NOMO-1 (cell line): ENCODE measurements around the gene PRDX1.

Experiments used
- DNase-seq, 2 experiments: peaks; one replicate each; lab custom pipeline; 2025; ENCODE audit not compliant: unreplicated experiment in 2 of 2; lab: John Stamatoyannopoulos, UW

The PRDX1 gene

DNA sequence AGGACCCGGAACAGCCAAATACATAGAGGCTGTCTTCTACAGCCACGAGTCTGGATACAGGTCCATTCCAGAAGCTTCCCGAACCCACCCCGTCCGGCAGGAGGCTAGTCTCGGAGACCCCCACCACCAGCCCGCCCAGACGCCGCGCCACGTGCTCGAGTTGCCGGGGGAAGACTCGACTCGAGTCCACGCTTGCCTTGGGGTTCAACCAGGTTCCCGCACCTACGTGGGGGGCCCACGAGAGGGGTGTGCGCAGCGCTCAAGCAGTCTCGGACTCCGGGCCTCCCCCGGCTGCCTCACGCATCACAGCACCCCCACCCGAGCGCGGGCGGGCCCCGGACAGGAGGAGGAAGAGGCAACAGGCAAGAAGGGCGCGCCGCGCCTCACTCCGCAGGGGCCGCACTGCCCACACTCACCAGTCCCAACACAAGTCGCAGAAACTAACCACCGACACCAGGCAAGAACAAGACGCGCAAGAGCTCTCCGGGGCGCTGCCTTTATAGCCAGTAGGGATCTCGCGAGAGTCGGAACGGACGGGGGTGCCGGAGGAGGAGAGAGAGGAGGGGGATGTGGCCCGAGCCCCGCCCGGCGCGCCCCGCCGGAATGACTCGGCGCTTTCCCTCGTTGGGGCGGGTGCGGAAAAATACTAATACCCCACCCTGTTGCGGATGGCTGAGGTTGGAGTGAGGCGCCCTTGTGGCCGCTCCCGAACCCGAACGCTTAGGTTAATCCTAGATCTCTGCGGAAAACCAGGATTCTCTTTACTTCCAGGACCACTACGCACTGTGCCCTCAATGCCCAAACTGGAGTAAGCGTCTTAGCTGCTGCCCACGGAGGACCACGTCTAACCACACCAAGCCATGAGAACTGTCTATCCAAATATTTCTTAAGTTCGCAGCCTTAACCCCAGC lies at the start of gene PRDX1:
PRDX1 (minus strand) TSS at position 472 of the 911 bp plus-strand sequence. CDS start 2,841 bp downstream, outside the sequence.
- DNase-seq = peak; percentile 93 to 98

DNA sequence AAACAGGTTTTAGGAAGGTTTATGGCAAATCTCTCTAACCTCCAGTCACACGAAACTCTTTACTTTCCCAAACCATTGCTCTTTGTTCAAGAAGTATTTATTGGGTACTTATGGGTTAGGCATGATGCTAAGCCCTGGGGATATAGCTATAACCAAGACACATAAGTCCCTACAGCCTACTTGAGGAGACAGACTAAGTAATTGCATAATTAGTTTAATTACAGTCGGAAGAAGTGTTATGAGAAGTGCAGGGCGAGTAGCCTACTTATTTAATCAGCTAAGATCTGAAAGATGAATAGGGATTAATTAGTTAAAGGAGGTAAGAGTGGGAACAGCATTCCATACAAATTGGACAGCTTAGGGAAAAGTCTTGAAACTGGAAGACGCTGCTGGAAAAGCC lies 48.9 kb upstream of the PRDX1 start:
- DNase-seq = no peak

DNA sequence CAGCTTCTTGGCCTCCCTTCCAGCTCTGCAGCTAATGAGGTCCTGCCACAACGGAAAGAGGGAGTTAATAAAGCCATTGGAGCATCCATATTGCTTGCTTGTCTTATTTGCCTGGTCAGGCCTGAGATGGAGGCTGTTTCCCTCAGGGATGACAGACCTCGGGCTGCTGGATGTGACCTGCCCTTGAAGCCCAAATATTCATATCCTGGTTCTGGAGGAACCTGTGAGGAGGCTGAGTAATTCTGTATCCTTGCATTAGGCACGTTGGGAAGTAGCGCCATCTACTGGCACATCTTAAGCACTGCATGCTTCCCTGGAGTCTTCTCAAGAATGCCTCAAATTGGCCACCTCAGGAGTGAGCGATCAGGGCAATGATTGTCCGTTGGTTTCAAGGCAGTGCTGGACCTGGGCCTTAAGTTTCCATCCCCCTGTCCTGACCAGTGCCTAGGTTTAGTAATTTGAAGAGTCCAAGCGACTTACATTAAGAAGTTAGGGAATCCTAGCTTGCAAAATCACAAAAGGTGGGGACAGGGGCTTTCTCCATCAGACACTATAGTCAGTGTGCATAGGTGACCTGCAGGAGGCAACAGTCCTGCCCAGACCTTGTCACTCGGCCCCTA lies 48.4 kb upstream of the PRDX1 start:
- peak; percentile 44 to 64 for DNase-seq

DNA sequence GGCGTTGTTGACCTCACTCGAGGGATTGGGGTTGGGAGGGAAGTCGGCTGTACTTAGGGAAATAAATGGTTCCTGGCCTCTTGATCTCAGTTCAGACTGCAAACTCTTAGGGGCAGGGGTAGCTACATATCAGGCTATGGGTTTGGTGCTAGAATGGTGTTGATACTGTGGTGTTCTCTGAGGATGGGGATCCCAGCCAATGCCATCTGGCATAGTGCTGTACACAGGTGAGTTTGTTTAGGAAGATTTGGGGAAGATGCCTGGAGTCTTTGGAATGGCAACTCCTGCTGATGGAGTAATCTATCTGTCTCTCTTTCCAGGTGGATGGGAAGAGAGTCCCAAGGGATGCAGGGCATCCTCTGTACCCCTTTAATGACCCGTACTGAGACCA lies 47.9 kb upstream of the PRDX1 start:
- no peak for DNase-seq

DNA sequence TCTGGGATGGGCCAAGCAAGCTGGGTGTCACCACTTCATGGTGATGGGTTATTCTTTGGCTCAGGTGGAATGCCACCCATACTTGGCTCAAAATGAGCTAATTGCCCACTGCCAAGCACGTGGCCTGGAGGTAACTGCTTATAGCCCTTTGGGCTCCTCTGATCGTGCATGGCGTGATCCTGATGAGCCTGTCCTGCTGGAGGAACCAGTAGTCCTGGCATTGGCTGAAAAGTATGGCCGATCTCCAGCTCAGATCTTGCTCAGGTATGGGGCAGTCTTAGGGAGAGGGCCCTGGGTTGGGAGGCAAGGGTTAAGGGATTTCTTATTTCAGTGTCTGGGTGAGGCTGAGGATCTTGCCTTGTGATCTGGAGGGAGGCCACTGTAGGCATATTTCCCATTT lies 46.7 kb upstream of the PRDX1 start:
- DNase-seq = no peak

DNA sequence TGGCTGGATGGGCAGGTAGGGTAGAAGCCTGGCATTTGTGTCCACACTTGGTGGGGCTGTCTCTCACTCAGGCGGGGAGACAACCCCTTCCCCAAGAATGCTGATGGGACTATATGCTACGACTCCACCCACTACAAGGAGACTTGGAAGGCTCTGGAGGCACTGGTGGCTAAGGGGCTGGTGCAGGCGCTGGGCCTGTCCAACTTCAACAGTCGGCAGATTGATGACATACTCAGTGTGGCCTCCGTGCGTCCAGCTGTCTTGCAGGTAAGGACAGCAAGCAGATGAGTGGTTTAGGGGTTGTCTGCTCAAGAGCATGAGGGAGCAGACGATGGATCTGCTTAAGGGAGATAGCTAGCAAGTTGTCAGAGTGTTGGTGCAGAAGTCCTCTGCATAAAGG lies 46.2 kb upstream of the PRDX1 start:
- no peak for DNase-seq

DNA sequence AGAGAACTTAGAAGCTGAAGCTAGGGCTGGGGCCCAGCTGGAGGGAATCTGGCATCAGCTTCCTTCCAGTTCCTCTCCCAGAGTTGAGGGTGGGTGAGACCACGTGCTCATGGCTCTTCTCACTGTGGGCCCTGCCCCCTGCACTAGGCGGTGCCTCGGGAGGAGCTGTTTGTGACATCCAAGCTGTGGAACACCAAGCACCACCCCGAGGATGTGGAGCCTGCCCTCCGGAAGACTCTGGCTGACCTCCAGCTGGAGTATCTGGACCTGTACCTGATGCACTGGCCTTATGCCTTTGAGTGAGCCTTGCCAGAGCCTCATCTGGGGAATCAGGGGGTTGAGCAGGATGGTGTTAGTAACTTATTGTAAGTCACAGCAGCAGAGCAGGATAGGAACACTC lies 45.0 kb upstream of the PRDX1 start:
- no peak for DNase-seq

DNA sequence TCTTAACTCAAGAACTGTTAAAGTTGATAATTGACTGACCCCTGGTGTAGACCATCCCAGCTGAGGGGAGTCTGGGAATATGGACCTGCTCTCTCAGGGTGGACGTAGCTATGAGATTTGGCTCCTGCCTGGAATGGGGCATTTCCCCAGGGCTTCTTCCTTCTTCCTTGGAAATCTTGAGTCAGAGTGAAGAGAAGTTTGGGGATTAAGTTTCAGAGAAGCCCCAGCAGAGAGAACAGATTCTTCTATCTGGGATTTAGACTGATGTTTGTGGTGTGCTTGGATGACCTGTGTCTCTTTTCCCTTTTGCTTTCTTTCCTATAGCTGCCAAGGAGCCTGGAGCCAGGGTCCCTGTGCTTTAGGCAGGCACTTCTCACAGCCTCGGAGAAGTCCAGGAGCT lies 42.2 kb upstream of the PRDX1 start:
- DNase-seq = no peak

DNA sequence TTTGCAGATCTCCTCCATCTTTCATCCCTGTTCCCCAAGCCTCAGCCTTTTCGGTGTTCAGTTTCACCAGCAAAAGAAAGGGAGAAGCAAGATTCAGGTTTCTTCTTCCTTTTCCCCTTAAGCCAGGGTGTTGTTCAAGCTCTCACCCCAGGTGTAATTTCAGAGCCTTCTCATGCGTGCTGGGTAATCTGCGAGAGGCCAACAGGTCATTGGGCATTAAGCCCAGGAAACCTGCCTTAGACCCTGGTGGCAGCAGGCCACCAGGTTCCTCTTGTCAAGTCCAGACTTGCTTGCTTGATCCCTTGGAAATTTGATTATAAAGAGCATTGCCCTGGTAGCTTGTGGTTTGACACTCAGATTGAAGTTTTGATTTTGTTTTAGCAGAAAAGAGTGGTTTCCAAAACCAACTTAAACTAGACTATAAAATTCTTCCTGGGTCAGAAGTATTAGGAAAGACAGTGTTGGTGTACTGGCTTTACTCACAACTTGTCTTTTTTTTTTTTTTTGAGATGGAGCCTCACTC lies 35.8 kb upstream of the PRDX1 start:
- DNase-seq = no peak

DNA sequence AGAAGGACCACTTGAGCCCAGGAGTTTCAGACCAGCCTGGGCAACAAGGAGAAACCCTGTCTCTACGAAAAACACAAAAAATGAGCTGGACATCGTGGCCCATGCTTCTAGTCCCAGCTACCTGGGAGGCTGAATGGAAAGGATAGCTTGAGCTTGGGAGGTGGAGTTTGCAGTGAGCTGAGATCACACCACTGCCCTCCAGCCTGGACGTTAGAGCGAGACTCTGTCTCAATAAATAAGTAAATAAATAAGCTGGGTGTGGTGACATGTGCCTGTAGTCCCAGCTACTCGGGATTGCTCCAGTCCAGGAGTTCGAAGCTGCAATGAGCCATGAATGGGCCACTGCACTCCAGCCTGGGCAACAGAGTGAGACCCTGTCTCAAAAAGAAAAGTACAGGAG lies 32.5 kb upstream of the PRDX1 start:
- DNase-seq = no peak

DNA sequence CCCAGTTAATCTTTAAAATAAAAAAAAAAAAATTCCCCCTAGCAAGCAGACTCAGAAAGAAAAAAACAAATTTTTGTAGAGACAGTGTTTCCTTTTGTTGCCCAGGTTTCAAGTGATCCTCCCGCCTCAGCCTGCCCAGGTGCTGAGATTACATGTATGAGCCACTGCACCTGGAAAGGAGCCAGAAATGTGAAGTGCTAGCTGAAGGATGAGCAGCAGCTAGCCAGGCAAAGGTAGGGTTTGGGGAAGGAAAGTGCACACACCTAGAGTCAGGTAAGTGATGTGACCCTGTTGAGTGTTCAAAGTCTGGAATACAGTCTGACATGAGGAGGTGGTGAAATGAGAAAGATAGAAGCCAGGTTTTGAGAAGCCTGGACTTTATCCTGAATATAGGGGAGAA lies 30.6 kb upstream of the PRDX1 start:
- no peak for DNase-seq

DNA sequence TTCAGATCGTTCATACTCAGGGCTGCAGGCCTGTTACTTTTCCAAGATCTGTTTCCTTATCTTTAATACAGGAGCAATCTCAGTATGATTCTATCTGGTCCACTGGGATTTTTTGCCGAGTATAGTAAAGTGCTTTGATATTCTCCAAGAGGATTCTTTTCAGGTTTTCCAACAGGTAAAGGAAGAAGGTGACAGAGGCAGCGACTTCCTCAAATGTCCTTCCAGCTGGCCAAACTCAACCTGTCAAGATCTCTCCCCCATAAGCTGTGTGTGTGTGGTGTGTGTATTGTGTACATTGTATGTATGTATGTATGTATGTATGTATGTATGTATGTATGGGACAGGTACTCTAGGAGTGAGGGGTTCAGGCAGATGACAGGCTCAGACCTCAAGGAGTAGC lies 30.0 kb upstream of the PRDX1 start:
- no peak for DNase-seq

DNA sequence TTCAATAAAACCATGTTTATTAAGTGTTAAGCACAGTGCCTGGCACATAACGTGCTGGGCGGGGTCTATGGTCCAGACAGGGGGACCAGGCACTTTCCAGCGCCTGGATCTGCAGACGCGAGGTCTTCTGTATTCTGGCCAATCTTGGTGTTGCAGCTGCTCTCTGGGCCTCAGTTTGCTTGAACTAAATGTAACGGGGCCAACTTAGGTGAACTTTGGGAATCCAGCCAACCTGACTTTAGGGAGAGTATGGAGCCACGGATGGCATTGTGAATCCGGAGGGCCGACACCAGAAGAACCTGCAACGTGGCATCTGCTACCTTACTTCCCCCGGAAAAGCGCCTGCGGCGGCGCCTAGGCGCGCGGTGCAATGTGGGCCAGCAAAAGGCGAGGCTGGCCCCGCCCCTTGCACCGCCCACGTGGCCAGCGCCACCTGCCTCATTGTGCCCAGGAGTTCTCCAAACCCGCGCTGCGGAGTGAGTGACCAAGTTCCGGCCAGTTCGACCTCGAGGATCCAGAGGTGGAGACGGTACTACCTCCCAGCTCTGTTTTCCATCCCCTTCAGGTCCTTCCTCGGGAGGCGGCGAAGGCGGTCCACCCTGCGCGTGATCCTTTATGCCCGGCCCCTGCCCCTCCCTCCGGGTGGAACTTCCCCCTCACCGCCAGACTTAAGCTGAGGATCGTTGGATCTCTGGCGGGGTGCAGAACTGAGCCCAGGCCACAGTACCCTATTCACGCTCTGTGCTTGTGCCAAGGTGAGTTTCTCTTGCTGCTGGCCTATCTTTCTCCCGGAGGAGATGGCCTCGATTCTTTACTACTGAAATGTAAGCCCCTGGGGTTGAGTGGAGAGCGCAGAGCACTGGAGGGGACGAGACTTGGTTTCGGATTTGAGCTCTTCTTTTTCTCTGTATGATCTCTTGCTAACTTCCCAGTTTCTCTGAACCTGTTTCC lies 29.0 kb upstream of the PRDX1 start, which contains the start of gene AKR1A1:
AKR1A1 (plus strand) TSS at position 426 of the 951 bp plus-strand sequence. CDS start 10,969 bp downstream, outside the sequence.
- DNase-seq = peak; percentile 89 to 97

DNA sequence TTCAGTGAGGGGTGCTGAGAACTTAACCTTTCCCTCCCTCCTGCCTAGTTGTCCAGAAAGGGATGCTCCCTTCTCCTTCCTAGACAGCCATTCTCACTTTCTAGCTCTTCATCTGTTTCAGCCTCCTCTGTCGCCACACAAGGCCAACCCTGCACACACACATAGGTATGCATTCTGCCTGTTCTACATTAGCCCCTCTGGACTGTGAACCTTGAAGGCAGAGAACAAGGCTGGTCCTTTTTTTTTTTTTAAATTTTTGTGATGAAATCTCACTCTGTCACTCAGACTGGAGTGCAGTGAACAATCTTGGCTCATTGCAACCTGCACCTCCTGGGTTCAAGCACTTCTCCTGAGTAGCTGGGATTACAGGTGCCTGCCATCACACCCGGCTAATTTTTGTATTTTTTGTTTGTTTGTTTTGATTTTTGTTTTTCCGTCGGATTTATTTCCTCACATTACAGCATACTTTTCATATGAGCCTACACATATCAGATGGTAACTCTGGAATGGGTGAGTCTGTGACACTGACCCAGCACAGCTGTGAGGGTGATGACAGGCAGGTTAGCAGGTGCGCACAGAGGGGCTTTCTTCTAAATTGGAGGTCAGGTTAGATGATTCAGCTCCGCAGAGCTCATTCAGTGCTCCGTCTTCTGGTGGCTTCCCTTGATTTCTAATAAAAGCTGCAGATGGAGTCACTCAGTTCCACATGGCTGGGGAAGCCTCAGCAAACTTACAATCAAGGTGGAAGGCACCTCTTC lies 24.0 kb upstream of the PRDX1 start:
- no peak for DNase-seq

DNA sequence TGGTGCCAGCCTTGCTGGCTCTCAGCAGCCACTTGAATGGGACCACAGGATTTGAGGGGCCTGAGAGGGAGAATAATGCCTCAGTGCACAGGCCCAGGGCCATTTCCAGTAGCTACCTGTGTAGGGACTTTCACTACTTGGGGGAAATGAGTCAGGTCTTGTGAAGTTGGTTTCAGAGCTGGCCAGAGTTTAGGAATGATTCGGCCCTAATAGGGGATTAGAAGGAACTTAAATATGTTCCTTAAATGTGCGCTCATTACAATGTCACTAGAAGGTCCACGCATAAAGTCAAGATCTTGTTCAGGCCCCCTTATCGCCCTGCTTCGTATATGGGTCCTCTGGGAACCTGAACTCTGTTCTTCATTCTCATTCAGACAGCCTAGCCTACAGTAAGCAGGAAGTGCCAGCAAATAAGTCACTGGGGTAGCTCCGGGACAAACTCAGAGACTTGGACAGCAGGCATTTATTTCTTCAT lies 23.4 kb upstream of the PRDX1 start:
- DNase-seq = peak in 1 of 2 experiments; percentile 17

DNA sequence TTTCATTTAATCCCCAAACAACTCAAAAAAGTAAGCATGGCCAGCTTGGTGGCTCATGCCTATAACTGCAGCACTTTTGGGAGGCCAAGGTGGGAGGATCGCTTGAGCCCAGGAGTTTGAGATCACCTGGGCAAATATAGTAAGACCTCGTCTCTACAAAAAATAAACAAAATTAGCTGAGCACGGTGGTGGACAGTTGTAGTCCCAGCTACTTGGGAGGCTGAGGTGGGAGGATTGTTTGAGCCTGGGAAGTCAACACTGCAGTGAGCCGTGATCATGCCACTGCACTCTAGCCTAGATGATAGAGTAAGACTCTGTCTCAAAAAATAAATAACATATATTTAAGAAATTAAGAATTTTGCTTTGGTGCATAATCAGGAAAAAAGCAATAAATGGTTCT lies 22.8 kb upstream of the PRDX1 start:
- DNase-seq = no peak

DNA sequence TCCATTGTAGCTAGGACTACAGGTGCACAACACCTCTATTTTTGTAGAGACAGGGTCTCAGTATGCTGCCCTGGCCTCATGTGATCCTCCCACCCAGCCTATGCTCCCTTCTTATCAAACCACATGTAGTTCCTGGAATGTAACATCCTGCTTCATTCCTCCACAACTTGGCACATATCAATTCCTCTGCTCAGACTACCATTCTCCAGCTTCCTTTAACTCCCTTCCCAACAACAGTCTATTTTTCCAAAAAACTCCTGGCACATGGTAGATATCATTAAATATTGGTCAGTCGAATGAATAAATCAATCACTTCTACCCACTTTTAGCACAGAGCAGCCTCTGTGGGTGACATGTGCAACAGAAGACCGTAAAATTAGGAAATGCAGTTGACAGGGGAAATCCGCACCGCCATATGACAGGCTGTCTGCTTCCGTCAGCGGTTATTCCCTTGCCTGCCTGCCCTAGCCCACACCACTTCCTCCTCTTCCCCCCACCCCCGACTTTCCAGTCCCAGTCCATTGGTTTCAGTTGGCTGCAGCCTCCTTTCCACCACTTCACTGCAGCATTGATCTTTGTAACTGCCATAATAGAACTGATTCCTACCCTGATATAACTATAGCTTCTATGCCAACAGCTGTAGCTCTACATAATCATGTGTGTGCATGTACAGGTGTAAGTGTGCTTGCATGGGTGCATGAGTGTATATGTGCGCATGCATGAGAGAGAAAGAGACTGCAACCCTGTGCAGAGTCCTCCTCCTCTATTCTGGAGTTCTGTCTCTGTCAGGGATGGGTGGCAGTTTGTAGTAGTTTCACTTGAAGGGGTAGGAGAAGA lies 22.1 kb upstream of the PRDX1 start:
- DNase-seq = peak; percentile 93 to 94

DNA sequence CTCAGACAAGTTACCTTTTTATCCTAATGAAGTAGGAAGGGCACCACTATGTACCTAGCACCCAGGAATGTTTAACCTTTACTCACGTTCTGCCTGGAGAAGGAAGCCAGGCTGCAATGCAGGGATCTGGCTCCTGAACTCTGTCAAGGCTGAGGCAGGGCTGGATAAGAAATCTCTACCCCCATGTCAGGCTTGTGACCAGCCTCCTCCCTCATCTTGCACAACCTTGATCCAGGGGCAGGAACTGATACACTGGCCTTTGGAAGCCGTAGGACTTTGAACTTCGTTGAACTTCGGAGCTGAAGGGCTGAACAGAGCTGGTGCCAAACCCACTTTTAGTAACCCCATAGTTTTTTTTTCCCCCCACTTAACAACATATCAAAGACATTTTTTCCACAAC lies 20.9 kb upstream of the PRDX1 start:
- DNase-seq = peak; percentile 46 to 74

DNA sequence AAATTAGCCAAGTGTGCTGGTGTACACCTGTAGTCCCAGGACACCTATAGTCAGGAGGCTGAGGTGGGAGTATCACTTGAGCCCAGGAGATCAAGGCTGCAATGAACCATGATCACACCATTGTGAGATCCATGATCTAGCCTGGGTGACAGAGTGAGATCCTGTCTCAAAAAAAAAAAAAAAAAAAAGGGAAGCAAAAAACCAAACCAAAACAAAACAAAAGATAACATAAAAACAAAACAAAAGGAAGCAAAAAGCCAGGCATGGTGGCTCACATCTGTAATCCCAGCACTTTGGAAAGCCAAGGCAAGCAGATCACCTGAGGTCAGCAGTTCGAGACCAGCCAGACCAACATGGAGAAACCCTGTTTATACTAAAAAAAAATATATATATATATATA lies 19.5 kb upstream of the PRDX1 start:
- no peak for DNase-seq
